Bone marrow (tissue), 2 donors: Measurements from ENCODE around the gene RYR2.
"Not testable (repeated sequence)": the region's sequence is repeated elsewhere in the genome, so short reads cannot be mapped to it uniquely, and the experiment has no call there.

Experiments used
- DNase-seq, 2 donors: peaks; one replicate each; lab custom pipeline; 2025; lab: John Stamatoyannopoulos, UW

RYR2 gene

DNA sequence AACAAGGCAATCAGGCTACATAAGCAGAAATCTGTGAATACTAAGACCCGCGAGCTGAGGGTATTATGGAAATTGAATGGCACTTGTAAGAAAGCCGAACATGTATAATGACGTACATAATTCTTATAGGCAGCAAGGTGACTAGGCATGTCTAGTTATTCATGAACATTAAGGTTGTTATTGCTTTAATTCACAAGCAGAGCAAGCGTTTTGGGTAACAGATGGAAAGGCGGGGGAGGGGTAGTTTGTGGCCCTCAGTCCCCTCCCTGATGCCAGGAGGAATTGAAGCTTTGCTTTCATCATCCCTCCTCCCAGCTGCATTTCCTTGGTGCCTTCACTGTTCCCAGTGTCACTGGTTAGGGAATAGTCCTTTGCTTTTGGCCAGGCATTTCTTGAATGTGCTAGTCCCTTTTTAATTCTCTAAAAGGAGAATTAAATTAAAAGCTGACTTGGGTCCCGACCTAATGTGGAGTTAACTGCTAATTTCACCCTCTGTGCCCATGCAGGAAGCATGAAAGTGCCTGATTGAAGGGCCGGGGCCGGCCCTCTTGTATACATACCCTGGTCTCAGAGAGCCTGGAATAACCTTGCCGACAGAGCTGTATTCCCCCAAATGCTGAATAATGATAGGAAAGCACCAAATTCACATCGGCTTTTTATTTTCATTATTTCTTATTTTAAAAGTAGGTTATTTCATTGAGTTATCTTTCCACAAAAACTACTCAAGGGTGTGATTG lies 42.5 kb downstream of the RYR2 start:
- DNase-seq, result no peak

DNA sequence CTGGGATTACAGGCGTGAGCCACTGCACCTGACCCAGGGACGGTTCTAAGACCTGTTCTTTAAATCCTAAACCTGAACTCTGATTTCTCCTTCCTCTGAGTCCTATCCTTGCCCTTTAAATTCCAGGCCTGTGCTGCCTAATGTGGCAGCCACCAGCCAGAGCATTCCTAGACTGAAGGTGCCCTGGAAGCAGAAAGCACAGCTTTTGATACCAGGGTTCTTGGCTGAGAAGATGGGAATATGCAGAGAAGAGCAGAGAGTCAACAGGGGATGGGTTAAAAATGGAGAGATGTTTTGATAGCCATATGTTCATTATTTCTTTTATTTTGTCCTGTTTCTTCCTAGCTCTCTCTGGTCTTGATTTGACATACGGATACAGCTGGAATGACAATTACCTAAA lies 49.7 kb downstream of the RYR2 start:
- no peak for DNase-seq

GRCh38 chr1:237093691-237094090 lies 51.7 kb downstream of the RYR2 start:
- DNase-seq, result no peak

GRCh38 chr1:237098541-237098940 lies 56.6 kb downstream of the RYR2 start:
- no peak for DNase-seq

DNA sequence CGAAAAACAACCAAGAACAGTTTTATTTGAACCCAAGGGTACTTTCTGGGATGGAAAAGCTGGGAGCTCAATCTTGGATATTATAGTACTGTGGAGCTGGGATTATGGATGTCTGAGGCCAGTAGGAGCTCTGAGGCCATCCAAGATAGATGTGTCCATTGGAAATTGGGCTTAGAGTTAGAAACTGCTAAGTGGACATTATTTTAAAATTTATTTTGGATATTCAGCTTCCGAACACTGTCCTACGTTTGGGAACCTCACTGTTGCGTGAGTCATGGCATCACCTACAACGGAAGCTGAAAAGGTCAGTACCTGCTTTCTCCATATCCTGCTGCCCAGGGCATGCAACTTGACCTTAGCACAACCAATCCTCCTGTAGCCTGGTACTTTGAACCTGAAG lies 61.0 kb downstream of the RYR2 start:
- DNase-seq, result no peak

DNA sequence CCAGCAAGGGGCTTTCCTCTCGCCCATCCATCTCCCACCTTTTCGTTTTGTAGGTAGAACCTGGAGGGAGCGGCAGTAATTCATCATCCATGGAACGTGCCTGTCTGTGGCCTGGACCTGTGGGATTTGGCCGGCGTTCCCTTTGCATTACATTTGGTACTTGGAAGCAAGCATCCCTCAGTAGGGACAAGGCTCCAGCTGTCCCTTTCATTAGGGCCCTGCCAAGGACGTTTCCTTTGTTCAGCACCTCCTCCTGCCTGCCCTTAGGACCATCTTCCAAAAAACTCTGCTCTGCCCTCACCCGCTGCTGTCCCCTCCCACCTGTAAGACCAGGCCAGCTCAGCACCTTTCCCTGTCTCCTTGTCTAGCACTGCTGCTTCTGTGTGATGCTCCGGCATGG lies 62.1 kb downstream of the RYR2 start:
- no peak for DNase-seq

- DNase-seq, result no peak
Observed at GRCh38 chr1:237105826-237106225, 63.8 kb downstream of the RYR2 start.

DNA sequence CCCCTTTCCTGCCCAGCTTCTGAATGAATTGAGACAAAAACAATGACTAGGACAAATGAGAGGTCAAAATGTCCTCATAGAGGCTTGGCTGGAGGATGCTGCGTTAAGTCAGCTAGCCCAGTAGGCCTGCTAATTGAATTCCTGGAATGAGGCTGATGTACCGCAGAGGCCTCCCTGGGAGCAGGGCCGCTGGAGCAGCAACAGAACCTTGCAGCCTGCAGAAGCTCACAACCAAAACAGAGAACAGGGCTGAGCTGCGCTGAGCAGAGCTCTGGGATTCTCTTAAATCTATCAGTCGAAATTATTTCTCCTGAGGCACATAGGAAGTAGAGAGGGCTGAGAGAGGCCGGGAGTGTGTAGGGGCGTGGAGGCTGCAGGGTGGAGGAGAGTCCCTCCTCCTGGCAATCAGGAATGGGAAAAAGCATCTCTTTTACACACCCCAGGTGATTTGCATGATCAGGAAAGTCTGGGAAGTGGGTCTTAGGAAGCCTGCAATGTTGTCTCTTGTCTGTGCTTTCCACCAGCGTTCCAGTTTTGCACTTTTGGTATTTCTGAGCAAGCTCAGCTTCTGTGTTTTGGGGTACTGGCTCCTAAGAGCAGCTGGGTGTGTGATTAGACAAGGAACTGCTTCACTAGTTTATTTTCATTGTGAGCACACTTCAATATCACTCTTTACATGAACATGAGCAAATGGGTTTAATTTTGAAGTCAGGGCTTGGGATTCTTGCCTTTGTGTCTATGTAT lies 66.5 kb downstream of the RYR2 start:
- no peak for DNase-seq

DNA sequence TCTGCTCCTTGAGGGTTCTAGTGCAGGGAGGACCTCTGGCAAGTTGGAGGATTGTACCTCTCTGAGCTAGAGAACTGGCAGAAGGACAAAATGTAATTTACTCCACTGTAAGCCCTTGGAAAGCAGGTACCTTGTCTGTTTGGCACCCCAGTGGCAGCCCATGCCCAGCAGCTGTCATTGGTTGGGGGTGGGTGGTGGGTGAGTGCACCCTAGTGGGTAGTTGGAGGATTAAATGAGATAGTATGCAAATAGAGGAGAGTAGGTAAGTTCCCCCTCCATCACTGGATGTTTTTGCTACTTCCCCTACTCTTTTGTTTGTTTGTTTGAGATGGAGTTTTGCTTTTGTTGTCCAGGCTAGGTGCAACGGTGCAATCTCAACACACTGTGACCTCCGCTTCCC lies 69.8 kb downstream of the RYR2 start:
- DNase-seq, result no peak

DNA sequence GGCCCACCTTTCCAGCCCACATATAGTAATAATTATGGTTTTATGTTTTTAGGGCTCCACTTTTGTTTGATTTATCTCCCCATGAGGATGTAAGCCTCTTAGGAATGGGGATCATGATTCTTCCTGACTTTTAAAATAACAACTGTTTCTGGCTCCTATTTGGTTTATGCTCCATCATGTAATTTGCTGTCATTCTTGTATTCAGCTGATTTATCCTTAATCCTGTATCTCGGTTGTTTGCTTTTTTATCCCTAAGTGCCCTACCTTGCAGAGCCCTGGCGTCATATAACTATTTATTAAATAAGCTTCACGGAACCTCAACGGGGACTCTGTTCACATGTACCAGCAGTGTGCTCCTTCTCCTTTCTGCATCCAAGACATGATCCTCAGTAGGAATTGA lies 70.7 kb downstream of the RYR2 start:
- no peak for DNase-seq

GRCh38 chr1:237115035-237115434 lies 73.1 kb downstream of the RYR2 start:
- DNase-seq, result no peak

DNA sequence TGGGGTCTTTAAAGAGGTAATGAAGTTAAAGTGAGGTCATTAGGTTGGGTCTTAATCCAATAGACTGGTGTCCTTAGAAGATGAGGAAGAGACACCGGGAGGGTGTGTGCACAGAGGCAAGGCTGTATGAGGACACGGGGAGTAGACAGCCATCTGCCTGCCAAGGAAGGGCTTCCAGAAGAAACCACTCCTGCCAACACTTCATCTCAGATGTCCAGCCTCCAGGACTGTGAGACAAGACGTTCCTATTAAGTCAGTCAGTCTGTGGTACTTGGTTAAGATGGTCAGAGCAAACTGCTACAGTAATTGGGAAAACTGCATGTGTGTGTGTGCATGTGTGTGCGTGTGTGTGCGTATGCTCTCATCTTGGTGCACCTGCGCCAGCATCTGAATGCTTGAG lies 77.1 kb downstream of the RYR2 start:
- DNase-seq, result no peak

- no peak for DNase-seq
Observed at GRCh38 chr1:237120683-237121082, 78.7 kb downstream of the RYR2 start.

GRCh38 chr1:237124856-237125462 lies 83.0 kb downstream of the RYR2 start:
- no peak for DNase-seq

GRCh38 chr1:237126180-237126579 lies 84.2 kb downstream of the RYR2 start:
- DNase-seq, result no peak

GRCh38 chr1:237127301-237127700 lies 85.3 kb downstream of the RYR2 start:
- not testable (repeated sequence) for DNase-seq

- DNase-seq, result no peak
Observed at GRCh38 chr1:237133921-237134320, 91.9 kb downstream of the RYR2 start.

DNA sequence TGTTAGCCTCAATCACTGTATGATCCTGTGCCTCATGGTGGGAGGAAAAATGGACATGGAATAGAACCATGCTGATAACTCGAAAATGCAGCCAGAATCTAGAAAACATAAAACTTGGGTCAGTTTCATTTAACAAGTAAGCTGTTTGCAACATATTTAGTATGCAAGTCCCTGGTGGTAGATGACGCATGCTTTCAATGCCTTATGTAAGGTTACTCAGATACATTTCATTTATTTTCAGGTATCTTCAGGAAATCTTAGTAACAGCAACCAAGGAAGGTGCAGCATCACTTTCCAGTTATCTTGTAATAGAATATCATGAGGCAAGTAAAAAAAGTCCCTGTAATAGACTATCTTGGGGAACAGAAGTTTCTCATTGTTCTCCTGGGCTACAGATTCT lies 92.9 kb downstream of the RYR2 start:
- DNase-seq, result no peak

DNA sequence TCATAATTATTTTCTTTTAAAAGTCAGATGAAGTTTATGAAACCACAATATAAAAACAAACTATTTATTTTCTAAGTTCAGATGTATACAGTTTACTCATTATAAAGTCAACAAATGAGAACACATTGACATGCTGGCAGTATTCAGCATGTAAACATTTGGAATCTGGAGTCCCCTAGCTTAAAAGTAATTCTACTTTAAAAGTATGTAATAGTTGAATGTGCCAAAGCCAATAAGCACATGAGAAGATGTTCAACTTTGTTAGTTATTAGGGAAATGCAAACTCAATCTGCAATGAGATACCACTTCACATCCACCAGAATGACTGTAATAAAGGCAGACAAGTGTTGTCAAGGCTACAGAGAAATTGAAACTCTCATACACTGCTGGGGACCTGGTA lies 96.6 kb downstream of the RYR2 start:
- DNase-seq, result no peak

GRCh38 chr1:237139732-237140131 lies 97.7 kb downstream of the RYR2 start:
- no peak for DNase-seq

DNA sequence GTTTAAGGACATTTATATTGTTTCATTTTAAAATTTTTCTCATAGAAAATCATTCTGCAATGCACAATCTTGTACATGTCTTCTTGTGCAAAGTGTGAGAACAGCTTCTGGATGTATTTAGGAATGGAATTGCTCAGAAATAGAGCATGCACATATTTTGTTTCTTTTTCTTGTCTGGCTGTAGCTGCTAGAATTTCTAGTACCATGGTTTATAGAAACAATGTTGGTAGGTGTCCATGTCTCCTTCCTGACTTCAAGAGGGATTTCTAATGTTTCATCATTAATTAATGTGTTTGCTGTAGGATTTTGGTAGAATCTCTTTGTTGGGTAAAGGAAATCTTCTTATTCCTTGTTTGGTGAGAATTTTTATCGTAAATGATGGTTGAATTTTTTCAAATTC lies 99.0 kb downstream of the RYR2 start:
- no peak for DNase-seq

- no peak for DNase-seq
Observed at GRCh38 chr1:237141502-237141901, 99.5 kb downstream of the RYR2 start.

GRCh38 chr1:237145379-237146135 lies 103.6 kb downstream of the RYR2 start:
- DNase-seq, result no peak
